HCT116 (cell line): ENCODE results near the gene CDH2. TPM values are rescaled to one million over a fixed set of nuclear protein-coding genes. Genes with fewer than 3 reads are reported as not detected.

Experiments
- ATAC-seq: fragments of 200-7000 bp; cut with Tn5 transposase; 2 replicates; pipeline ENCODE4 v1.9.1; 2020; ENCODE audit warnings: mild to moderate bottlenecking, moderate library complexity
- BruUV-seq: library from RNA; stranded (reverse); fragments of 400-500 nt; replicated peaks from 2 replicates; lab custom pipeline; 2021; lab: Mats Ljungman, UMichigan
- CTCF ChIA-PET: fragments of 300-600 bp; sonication (Branson Sonifier 250); formaldehyde crosslinking; loops from one replicate; lab custom pipeline; 2021; ENCODE audit warnings: antibody characterized with exemption; lab: Charles Lee
- POLR2A ChIA-PET: fragments of 300-600, 350-600 bp; sonication (Branson Sonifier 250); formaldehyde crosslinking; loops from one replicate; lab custom pipeline; 2021; ENCODE audit warnings: antibody characterized with exemption; lab: Charles Lee
- RAD21 ChIA-PET, 2 experiments: fragments of 300-600 bp; sonication (Branson Sonifier 250); formaldehyde crosslinking; loops; one replicate each; lab custom pipeline; 2023; ENCODE audit warnings: low total read pairs in 2 of 2; ENCODE audit not compliant: uncharacterized antibody in 2 of 2, unreplicated experiment in 2 of 2, low non-redundant PET in 1 of 2; lab: Charles Lee
- DNase-seq: peaks from one replicate; pipeline ENCODE4 v3.0.0-alpha.2; 2010; ENCODE audit warnings: low read depth, low spot score
- H2AFZ ChIP-seq: fragments of 200-600 bp; shearing (Covaris generic), sonication (generic); 2 replicates; pipeline ENCODE4 v1.6.1; 2017; ENCODE audit warnings: low read depth, mixed run types, mixed read lengths, antibody characterized with exemption, low read length; ENCODE audit not compliant: poor library complexity, severe bottlenecking
- H3K27ac ChIP-seq: 2 replicates; pipeline ENCODE4 v1.5.1; 2012; ENCODE audit warnings: low read depth, low read length
- H3K27me3 ChIP-seq: fragments of 200-600 bp; sonication (generic); 2 replicates; pipeline ENCODE4 v1.6.1; 2016; ENCODE audit warnings: mixed run types, low read length, mixed read lengths; ENCODE audit not compliant: insufficient read depth
- H3K36me3 ChIP-seq, 2 experiments: fragments of 200-500 bp in 1 of 2; fragments of 200-600 bp in 1 of 2; sonication (Bioruptor generic) in 1 of 2; sonication (generic) in 1 of 2; 2 replicates each; pipeline versions ENCODE4 v1.5.1 to v1.6.1; 2014 to 2016; ENCODE audit warnings: low read length in 2 of 2, inconsistent platforms in 1 of 2, mixed read lengths in 1 of 2, mixed run types in 1 of 2; ENCODE audit not compliant: insufficient read depth in 2 of 2, control insufficient read depth in 1 of 2
- H3K4me1 ChIP-seq, 2 experiments: fragments of 200-600 bp in 1 of 2; sonication (generic) in 1 of 2; 2 replicates each; pipeline versions ENCODE4 v1.5.1 to v1.6.1; 2012 to 2017; ENCODE audit warnings: low read length in 2 of 2, inconsistent platforms in 1 of 2, mild to moderate bottlenecking in 1 of 2, mixed read lengths in 1 of 2, mixed run types in 1 of 2, moderate library complexity in 1 of 2; ENCODE audit not compliant: insufficient read depth in 2 of 2, control insufficient read depth in 1 of 2
- H3K4me2 ChIP-seq: fragments of 200-600 bp; sonication (generic); 2 replicates; pipeline ENCODE4 v1.6.1; 2017; ENCODE audit warnings: mixed run types, low read length, mixed read lengths
- H3K4me3 ChIP-seq, 2 experiments: fragments of 200-600 bp in 1 of 2; sonication (generic) in 1 of 2; replicated peaks in 1 of 2; 2 replicates each; pipeline ENCODE4 v1.5.1; 2011 to 2016; ENCODE audit warnings: low read length in 2 of 2, control low read depth in 1 of 2, low read depth in 1 of 2, mild to moderate bottlenecking in 1 of 2, mixed read lengths in 1 of 2, mixed run types in 1 of 2
- H3K79me2 ChIP-seq: fragments of 200-600 bp; sonication (generic); 2 replicates; pipeline ENCODE4 v1.6.1; 2017; ENCODE audit warnings: mild to moderate bottlenecking, mixed run types, low read length, moderate library complexity, mixed read lengths; ENCODE audit not compliant: insufficient read depth
- H3K9ac ChIP-seq: fragments of 200-600 bp; sonication (generic); 2 replicates; pipeline ENCODE4 v1.6.1; 2016; ENCODE audit warnings: low read length, mixed read lengths
- H3K9me2 ChIP-seq: fragments of 200-600 bp; sonication (generic), shearing (Covaris generic); 2 replicates; pipeline ENCODE4 v1.6.1; 2017; ENCODE audit warnings: mixed run types, mild to moderate bottlenecking, moderate library complexity; ENCODE audit not compliant: insufficient read depth
- H3K9me3 ChIP-seq, 2 experiments: fragments of 200-500 bp in 1 of 2; fragments of 200-600 bp in 1 of 2; sonication (Bioruptor generic) in 1 of 2; sonication (generic) in 1 of 2; 2 replicates each; pipeline ENCODE4 v1.6.1; 2014 to 2017; ENCODE audit warnings: low read length in 2 of 2, mixed read lengths in 2 of 2, inconsistent platforms in 1 of 2, low read depth in 1 of 2, mild to moderate bottlenecking in 1 of 2, mixed run types in 1 of 2, moderate library complexity in 1 of 2; ENCODE audit not compliant: control insufficient read depth in 1 of 2, insufficient read depth in 1 of 2
- H4K20me1 ChIP-seq: fragments of 200-600 bp; sonication (generic), shearing (Covaris generic); 2 replicates; pipeline ENCODE4 v1.6.1; 2017; ENCODE audit warnings: mixed run types, mild to moderate bottlenecking, moderate library complexity; ENCODE audit not compliant: insufficient read depth
- ATF3 ChIP-seq: IDR thresholded peaks from 2 replicates; pipeline ENCODE4 v1.6.1; 2012
- CTCF ChIP-seq, 3 experiments: fragments of 200-600 bp in 1 of 3; sonication (generic) in 1 of 3; IDR thresholded peaks in 2 of 3; conservative IDR thresholded peaks in 1 of 3; 2 replicates each; pipeline ENCODE4 v1.5.1; 2012 to 2017; ENCODE audit warnings: low read depth in 2 of 3, low read length in 2 of 3, antibody characterized with exemption in 1 of 3, borderline replicate concordance in 1 of 3, control low read depth in 1 of 3, mild to moderate bottlenecking in 1 of 3, mixed read lengths in 1 of 3, mixed run types in 1 of 3, moderate library complexity in 1 of 3; ENCODE audit not compliant: insufficient read depth in 1 of 3
- POLR2A ChIP-seq: IDR thresholded peaks from 2 replicates; pipeline ENCODE4 v1.7.0; 2011; ENCODE audit warnings: borderline replicate concordance; ENCODE audit not compliant: insufficient read depth, insufficient read length; ENCODE audit errors: extremely low read depth
- RAD21 ChIP-seq: IDR thresholded peaks from 2 replicates; pipeline ENCODE4 v1.6.1; 2012; ENCODE audit warnings: low read depth, mild to moderate bottlenecking
- TCF7L2 ChIP-seq: IDR thresholded peaks from 2 replicates; pipeline ENCODE4 v1.7.0; 2011; ENCODE audit warnings: borderline replicate concordance, inconsistent platforms; ENCODE audit not compliant: insufficient read depth, insufficient read length; ENCODE audit errors: extremely low read depth
- intact Hi-C: fragments of 100-400 bp; cut with micrococcal nuclease; formaldehyde crosslinking; loops from 2 replicates; pipeline ENCODE4 v1.10.0; 2022
- total RNA-seq: library from RNA; stranded (reverse); gene quantifications from one replicate; pipeline ENCODE4 v1.2.1, GENCODE V29; 2021; ENCODE audit not compliant: unreplicated experiment

The CDH2 gene
- total RNA-seq, 1 experiment from 2014 or later: 0.15 TPM

GRCh38 chr18:28189400-28190239, 12.7 kb upstream of the CDH2 start:
- no peaks in the 10 kb centered on the region for H3K4me1 ChIP-seq
- POLR2A ChIA-PET: no interaction called here
- no TSS peak for BruUV-seq
- no peak overlapping the region for H3K4me3 ChIP-seq
- DNase-seq: peak; percentile 23
- no peaks in the 10 kb centered on the region for H3K27me3 ChIP-seq
- peak; percentile 63; the same call in 1 of the 2 replicates for ATAC-seq
- no peaks in the 10 kb centered on the region for H3K36me3 ChIP-seq
- TF ChIP-seq POLR2A (no peak), ATF3 (no peak), TCF7L2 (no peak), CTCF (IDR thresholded peaks at IDR 0.05 in 2 of 3, conservative IDR thresholded peaks at IDR 0.05 in 1 of 3; ENCODE audit: borderline replicate concordance in 1 of 3, insufficient read depth in 1 of 3, low read depth in 2 of 3, low read length in 2 of 3) (peak in 2 of 3 experiments; percentile 58 to 59; a peak in 4 of 6 replicates), RAD21 (peak; percentile 37; the same call in 1 of the 2 replicates)
- H4K20me1 ChIP-seq: no peaks in the 10 kb centered on the region
- H3K4me2 ChIP-seq: no peak overlapping the region
- intact Hi-C loops: loop anchor here (10.0 kb wide), 1 partner anchor 55 kb away; no protein-coding TSS in a partner anchor
- no peaks in the 10 kb centered on the region for H3K9me2 ChIP-seq
- H3K9me3 ChIP-seq: peaks cover 0 to 7% of the 10 kb centered on the region in 2 experiments; a peak in 1 of 4 replicates
- no peak overlapping the region for H3K9ac ChIP-seq
- H3K79me2 ChIP-seq: no peaks in the 10 kb centered on the region
- RAD21 ChIA-PET: no interaction called here
- no peak overlapping the region for H2AFZ ChIP-seq
- no peak overlapping the region for H3K27ac ChIP-seq
- CTCF ChIA-PET: no interaction called here
